Heart right ventricle (tissue), 16 donors: ENCODE measurements around the gene SPIN2A. TPM values are rescaled to one million over a fixed set of nuclear protein-coding genes. Genes with fewer than 3 reads are reported as not detected.
"Not testable (repeated sequence)": the region's sequence is repeated elsewhere in the genome, so short reads cannot be mapped to it uniquely, and the experiment has no call there.

Experiments used
- ATAC-seq, 8 donors: fragments of 200-7000 bp; cut with Tn5 transposase; one replicate each; pipeline ENCODE4 v1.9.1; 2020; ENCODE audit warnings: mild to moderate bottlenecking in 8 of 8, moderate library complexity in 8 of 8, moderate number of reproducible peaks in 1 of 8
- DNase-seq, 2 donors: peaks; one replicate each; pipeline ENCODE4 v3.0.0-alpha.2; 2020
- H3K27ac ChIP-seq, 10 donors: fragments of 200-600 bp; sonication (generic) in 2 of 10; one replicate each; pipeline versions ENCODE4 v1.5.0 to v1.8.0; 2020 to 2022; ENCODE audit warnings: mild to moderate bottlenecking in 3 of 10
- H3K27me3 ChIP-seq, 7 donors: fragments of 200-600 bp; one replicate each; pipeline ENCODE4 v1.8.0; 2021 to 2022; ENCODE audit warnings: mild to moderate bottlenecking in 2 of 7
- H3K36me3 ChIP-seq, 9 donors: fragments of 200-600 bp; sonication (generic) in 1 of 9; one replicate each; pipeline versions ENCODE4 v1.5.0 to v1.8.0; 2020 to 2022; ENCODE audit warnings: mild to moderate bottlenecking in 2 of 9
- H3K4me1 ChIP-seq, 9 donors: fragments of 200-600 bp; sonication (generic) in 1 of 9; one replicate each; pipeline versions ENCODE4 v1.5.0 to v1.8.0; 2020 to 2022; ENCODE audit warnings: mild to moderate bottlenecking in 4 of 9
- H3K4me3 ChIP-seq, 10 donors: fragments of 200-600 bp; sonication (generic) in 2 of 10; one replicate each; pipeline versions ENCODE4 v1.5.0 to v1.8.0; 2020 to 2022; ENCODE audit warnings: mild to moderate bottlenecking in 7 of 10, moderate library complexity in 2 of 10
- H3K9me3 ChIP-seq, 11 donors: fragments of 200-600 bp in 10 of 11; sonication (generic) in 2 of 11; one replicate each; pipeline versions ENCODE4 v1.5.0 to v1.8.0; 2013 to 2022; ENCODE audit warnings: mild to moderate bottlenecking in 2 of 11, control low read depth in 1 of 11, moderate library complexity in 1 of 11
- CTCF ChIP-seq, 9 donors: fragments of 200-600 bp; sonication (generic) in 2 of 9; IDR thresholded peaks; one replicate each; pipeline versions ENCODE4 v1.5.0 to v1.8.0; 2021 to 2022; ENCODE audit warnings: antibody characterized with exemption in 9 of 9, mild to moderate bottlenecking in 5 of 9, moderate library complexity in 1 of 9
- WGBS, 2 donors: extraction: QIAGEN DNeasy Blood & Tissue Kit; methylation state at CpG; one replicate each; pipeline ENCODE4 v1.1.7; 2013; ENCODE audit warnings: inconsistent platforms in 1 of 2; 5-methylcytosine and 5-hydroxymethylcytosine counted together
- intact Hi-C, 10 donors: fragments of 100-400 bp; cut with DNase I; formaldehyde crosslinking; loops; one replicate each; pipeline versions ENCODE4 v1.11.1 to v1.14.2; 2022
- polyA plus RNA-seq, 2 donors: library from polyadenylated mRNA; stranded (reverse); fragments of 200-250 nt; gene quantifications; one replicate each; pipeline ENCODE4 v1.2.3, GENCODE V29; 2013
- total RNA-seq, 10 donors: library from RNA; stranded (reverse); fragmentation: NEBNext Ultra II Directional in 3 of 10; extraction: Animal tissue kit (Norgen Biotek cat#: 25700) in 3 of 10; gene quantifications; one replicate each; pipeline versions ENCODE4 v1.2.1 to v1.2.4, GENCODE V29; 2021 to 2023
- donor health status: Arrhythmogenic right ventricular cardiomyopathy.
- donor health status: ischemic (EF 13 %, LVEDD 7.1; RV severe dilation, severe dysfunction).
- donor health status: healthy with polysubstance abuse.
- donor health status: DM: no; HTN: yes; CAD: no.
- donor health status: DM: no; HTN: no; CAD: no.
- donor health status: ischemic (EF 25% LVEDD 6.9; RV normal size, moderate dysfunction).
- donor health status: ischemic (EF 25% LVEDD 5.7; RV mildly dilated, moderate dysfunction).
- donor health status: healthy.
- donor health status: DM: yes; HTN: yes; CAD: no.
- donor health status: Ischemic cardiomyopathy.
- donor health status: ischemic (EF 35%, LVEDD 5.7; RV mildly dilated, moderate dysfunction).
- donor health status: nonischemic (EF 11% LVEDD 7.7; RV severe dilation, severe dysfunction).
- donor health status: DM: yes; HTN: yes; CAD: no.
- donor health status: PGD.
- donor health status: ischemic (EF 29% LVEDD 5.4; RV normal size, mild dysfunction).
- donor health status: nonischemic (EF 23%, LVEDD 6.1; RV moderate dilation, normal function).

SPIN2A gene
- total and polyA plus RNA-seq, 12 donors, result 0.13 to 0.66 (median 0.30) TPM; not detected in 1

GRCh38 chrX:57155171-57155570 lies 18.0 kb upstream of the SPIN2A start:
- no peak for DNase-seq
- no peaks in the 10 kb centered on the region for H3K36me3 ChIP-seq
- 82 to 88% methylated on average over 2 of the region's 2 CpGs for WGBS, 2 donors
- no peaks in the 10 kb centered on the region for H3K4me1 ChIP-seq
- intact Hi-C loops, result loop anchor here in 8 of 10 donors (5.0 to 10.0 kb wide), 3 partner anchors 297 to 1800 kb away; no protein-coding TSS in a partner anchor
- no peak overlapping the region for H3K27ac ChIP-seq
- no peak for ATAC-seq
- H3K27me3 ChIP-seq, result no peaks in the 10 kb centered on the region
- TF ChIP-seq CTCF (IDR thresholded peaks at IDR 0.05), result no peak
- H3K4me3 ChIP-seq, result no peak overlapping the region
- peaks cover 0 to 35% (median 0%) of the 10 kb centered on the region in 11 donors for H3K9me3 ChIP-seq

- H3K4me3 ChIP-seq, ATAC-seq, DNase-seq, H3K4me1 ChIP-seq, H3K36me3 ChIP-seq, H3K27ac ChIP-seq, H3K27me3 ChIP-seq: not testable (repeated sequence)
- 82 to 96% methylated on average over 5 to 8 of the region's 8 CpGs for WGBS, 2 donors
- intact Hi-C loops, result loop anchor here in 3 of 10 donors (10.0 kb wide), 2 partner anchors 303 to 1797 kb away; no protein-coding TSS in a partner anchor
- peaks cover 0 to 30% (median 0%) of the 10 kb centered on the region in 11 donors for H3K9me3 ChIP-seq
Observed at GRCh38 chrX:57152222-57152621, 15.0 kb upstream of the SPIN2A start.

GRCh38 chrX:57138674-57139073 lies 1.5 kb upstream of the SPIN2A start:
- DNase-seq, result no peak
- Histone ChIP-seq H3K27me3 (peaks cover 0 to 3% (median 0%) of the 10 kb centered on the region in 7 donors), H3K36me3 (no peaks in the 10 kb centered on the region), H3K4me3 (no peak overlapping the region), H3K27ac (no peak overlapping the region), H3K4me1 (no peaks in the 10 kb centered on the region), H3K9me3 (no peaks in the 10 kb centered on the region)
- ATAC-seq, result no peak
- TF ChIP-seq CTCF (IDR thresholded peaks at IDR 0.05), result no peak
- 97% methylated on average over 4 of the region's 4 CpGs for WGBS, 2 donors
- intact Hi-C loops, result no loop called here

DNA sequence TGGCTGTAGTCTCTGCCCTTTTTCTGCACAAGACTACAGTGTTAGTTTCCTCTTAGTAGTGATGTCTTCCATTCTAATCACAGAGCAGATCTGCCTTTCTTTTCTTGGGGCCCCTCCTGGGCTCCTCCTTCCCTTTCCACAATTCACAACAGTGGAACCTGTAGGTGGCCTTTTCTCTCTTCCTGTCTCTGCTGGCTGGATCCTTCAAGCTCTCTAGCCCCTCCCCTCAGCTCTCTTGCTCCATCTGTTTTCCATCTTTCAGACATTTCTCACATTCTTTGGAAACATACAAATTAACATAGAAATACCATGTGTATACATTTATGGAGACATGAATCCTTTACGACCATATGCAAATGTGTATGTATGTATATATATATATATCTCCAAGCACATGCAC lies 304 bp upstream of the SPIN2A start:
- intact Hi-C loops, result no loop called here
- ATAC-seq, result no peak
- DNase-seq, result no peak
- Histone ChIP-seq H3K27ac (no peak overlapping the region), H3K4me1 (no peaks in the 10 kb centered on the region), H3K9me3 (no peaks in the 10 kb centered on the region), H3K27me3 (peaks cover 0 to 3% (median 0%) of the 10 kb centered on the region in 7 donors), H3K4me3 (peak overlapping the region in 6 of 10 donors; percentile 15 to 39 (median 28)), H3K36me3 (no peaks in the 10 kb centered on the region)
- TF ChIP-seq CTCF (IDR thresholded peaks at IDR 0.05), result no peak
- 45 to 71% methylated on average over 1 of the region's 1 CpG for WGBS, 2 donors

DNA sequence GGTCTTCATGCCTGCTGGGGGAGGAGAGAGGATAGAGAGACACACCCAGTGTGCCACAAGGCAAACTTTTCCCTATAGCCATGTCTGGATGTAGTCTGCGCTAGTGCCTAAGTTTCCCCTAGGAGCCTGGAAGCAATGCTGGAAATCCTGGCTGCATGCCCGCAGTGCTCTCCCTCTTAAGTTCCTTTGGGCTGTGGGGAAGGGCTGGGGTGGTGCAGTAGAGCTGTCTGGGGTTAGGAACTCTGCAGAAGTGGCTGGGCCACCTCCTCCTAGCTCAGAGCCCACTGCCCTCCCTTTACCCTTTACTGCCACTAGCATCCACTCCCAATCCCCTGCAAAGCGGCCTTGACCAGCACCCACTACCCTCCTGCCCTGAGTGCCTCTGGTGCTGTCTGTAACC lies 608 bp downstream of the SPIN2A start:
- H3K4me3 ChIP-seq, result peak overlapping the region in 1 of 10 donors; percentile 24
- 75 to 93% methylated on average over 1 of the region's 3 CpGs for WGBS, 2 donors
- intact Hi-C loops, H3K9me3 ChIP-seq, H3K36me3 ChIP-seq, H3K4me1 ChIP-seq, H3K27me3 ChIP-seq, H3K27ac ChIP-seq, DNase-seq: not testable (repeated sequence)
- ATAC-seq, result peak in 4 of 8 donors; percentile 38 to 44 (median 40)
